ENCODE data around the gene CPN2.

Gene CPN2

GRCh38 chr3:194351080-194351672 is at the start of gene CPN2:
TSS of gene CPN2 (minus strand) at chr3:194351328. CDS start at chr3:194342702, 8,626 bp downstream.
- no peak for DNase-seq (ENCODE audit: low spot score)

GRCh38 chr3:194399874-194400411 is 48.8 kb upstream of the CPN2 start:
- DNase-seq (ENCODE audit: low spot score), result no peak

GRCh38 chr3:194399166-194399565 is 48.0 kb upstream of the CPN2 start, which contains the start of gene GP5:
TSS of gene GP5 (minus strand) at chr3:194399266. CDS start at chr3:194398282, 984 bp downstream.
- no peak for DNase-seq (ENCODE audit: low spot score)

GRCh38 chr3:194397757-194398312 is 46.7 kb upstream of the CPN2 start:
- no peak for DNase-seq (ENCODE audit: low spot score)

- DNase-seq (ENCODE audit: low spot score), result peak; percentile 47
Measured at GRCh38 chr3:194396859-194397756, 46.0 kb upstream of the CPN2 start.

GRCh38 chr3:194396539-194396858 is 45.4 kb upstream of the CPN2 start:
- DNase-seq (ENCODE audit: low spot score), result no peak

- peak; percentile 70 for DNase-seq (ENCODE audit: low spot score)
Measured at GRCh38 chr3:194395778-194396538, 44.8 kb upstream of the CPN2 start.

GRCh38 chr3:194395212-194395611 is 44.1 kb upstream of the CPN2 start:
- peak; percentile 79 for DNase-seq (ENCODE audit: low spot score)

GRCh38 chr3:194392576-194392975 is 41.4 kb upstream of the CPN2 start:
- no peak for DNase-seq (ENCODE audit: low spot score)

- no peak for DNase-seq (ENCODE audit: low spot score)
Measured at GRCh38 chr3:194390835-194391234, 39.7 kb upstream of the CPN2 start.

GRCh38 chr3:194389269-194389668 is 38.1 kb upstream of the CPN2 start:
- DNase-seq (ENCODE audit: low spot score), result no peak

- no peak for DNase-seq (ENCODE audit: low spot score)
Measured at GRCh38 chr3:194387926-194388418, 36.8 kb upstream of the CPN2 start.

- no peak for DNase-seq (ENCODE audit: low spot score)
Measured at GRCh38 chr3:194387276-194387675, 36.1 kb upstream of the CPN2 start.

GRCh38 chr3:194386648-194387047 is 35.5 kb upstream of the CPN2 start:
- no peak for DNase-seq (ENCODE audit: low spot score)

GRCh38 chr3:194386066-194386465 is 34.9 kb upstream of the CPN2 start:
- no peak for DNase-seq (ENCODE audit: low spot score)

- DNase-seq (ENCODE audit: low spot score), result no peak
Measured at GRCh38 chr3:194384569-194385001, 33.5 kb upstream of the CPN2 start.

GRCh38 chr3:194384156-194384555 is 33.0 kb upstream of the CPN2 start:
- no peak for DNase-seq (ENCODE audit: low spot score)

- no peak for DNase-seq (ENCODE audit: low spot score)
Measured at GRCh38 chr3:194383276-194383940, 32.3 kb upstream of the CPN2 start.

GRCh38 chr3:194382892-194383223 is 31.7 kb upstream of the CPN2 start:
- no peak for DNase-seq (ENCODE audit: low spot score)

- no peak for DNase-seq (ENCODE audit: low spot score)
Measured at GRCh38 chr3:194382196-194382891, 31.2 kb upstream of the CPN2 start.

- DNase-seq (ENCODE audit: low spot score), result peak; percentile 38
Measured at GRCh38 chr3:194381460-194381875, 30.3 kb upstream of the CPN2 start.
